Measurements from ENCODE around the gene ZNF804A.

The ZNF804A gene

GRCh38 chr2:184598316-184599053, at the start of gene ZNF804A:
Gene ZNF804A, plus strand, starts transcription at chr2:184598529. Its CDS starts 431 bp downstream, at chr2:184598960.
- peak; percentile 57 for DNase-seq

GRCh38 chr2:184549153-184549552, 49.2 kb upstream of the ZNF804A start:
- no peak for DNase-seq

- DNase-seq, result no peak
Measured at GRCh38 chr2:184551626-184552025, 46.7 kb upstream of the ZNF804A start.

GRCh38 chr2:184554736-184555135, 43.6 kb upstream of the ZNF804A start:
- no peak for DNase-seq

GRCh38 chr2:184555352-184555751, 43.0 kb upstream of the ZNF804A start:
- no peak for DNase-seq

- no peak for DNase-seq
Measured at GRCh38 chr2:184556639-184557038, 41.7 kb upstream of the ZNF804A start.

GRCh38 chr2:184558713-184559464, 39.4 kb upstream of the ZNF804A start:
- no peak for DNase-seq

GRCh38 chr2:184560603-184561002, 37.7 kb upstream of the ZNF804A start:
- no peak for DNase-seq

GRCh38 chr2:184562532-184562931, 35.8 kb upstream of the ZNF804A start:
- DNase-seq, result no peak

GRCh38 chr2:184564092-184564491, 34.2 kb upstream of the ZNF804A start:
- DNase-seq, result no peak

- no peak for DNase-seq
Measured at GRCh38 chr2:184566716-184567115, 31.6 kb upstream of the ZNF804A start.

GRCh38 chr2:184577056-184577455, 21.3 kb upstream of the ZNF804A start:
- DNase-seq, result no peak

GRCh38 chr2:184577743-184578142, 20.6 kb upstream of the ZNF804A start:
- DNase-seq, result no peak

- DNase-seq, result no peak
Measured at GRCh38 chr2:184579226-184579625, 19.1 kb upstream of the ZNF804A start.

- DNase-seq, result no peak
Measured at GRCh38 chr2:184581391-184581790, 16.9 kb upstream of the ZNF804A start.

- no peak for DNase-seq
Measured at GRCh38 chr2:184589261-184589660, 9.1 kb upstream of the ZNF804A start.

- DNase-seq, result no peak
Measured at GRCh38 chr2:184596819-184597411, 1.4 kb upstream of the ZNF804A start.

- DNase-seq, result peak; percentile 60
Measured at GRCh38 chr2:184597571-184597991, 748 bp upstream of the ZNF804A start.

GRCh38 chr2:184598002-184598315, 370 bp upstream of the ZNF804A start:
- DNase-seq, result no peak

GRCh38 chr2:184599054-184599871, 934 bp downstream of the ZNF804A start:
- peak; percentile 29 for DNase-seq

- DNase-seq, result no peak
Measured at GRCh38 chr2:184599872-184600222, 1.5 kb downstream of the ZNF804A start.

GRCh38 chr2:184602734-184603133, 4.4 kb downstream of the ZNF804A start:
- no peak for DNase-seq

- no peak for DNase-seq
Measured at GRCh38 chr2:184610891-184611290, 12.6 kb downstream of the ZNF804A start.

Data from NCI-H748 treated with DMSO at 0.1 percent for 48 hours (cell line).